NCI-H345 treated with DMSO at 0.1 percent for 48 hours (cell line): ENCODE results near the gene FRS2.
A peak's percentile ranks its signal among the peaks of the same experiment; 100 is the strongest.
"Not testable (repeated sequence)": the region's sequence is repeated elsewhere in the genome, so short reads cannot be mapped to it uniquely, and the experiment has no call there.

Experiments used
- DNase-seq: peaks from one replicate; lab custom pipeline; 2025; ENCODE audit not compliant: unreplicated experiment; lab: John Stamatoyannopoulos, UW

Gene FRS2

DNA sequence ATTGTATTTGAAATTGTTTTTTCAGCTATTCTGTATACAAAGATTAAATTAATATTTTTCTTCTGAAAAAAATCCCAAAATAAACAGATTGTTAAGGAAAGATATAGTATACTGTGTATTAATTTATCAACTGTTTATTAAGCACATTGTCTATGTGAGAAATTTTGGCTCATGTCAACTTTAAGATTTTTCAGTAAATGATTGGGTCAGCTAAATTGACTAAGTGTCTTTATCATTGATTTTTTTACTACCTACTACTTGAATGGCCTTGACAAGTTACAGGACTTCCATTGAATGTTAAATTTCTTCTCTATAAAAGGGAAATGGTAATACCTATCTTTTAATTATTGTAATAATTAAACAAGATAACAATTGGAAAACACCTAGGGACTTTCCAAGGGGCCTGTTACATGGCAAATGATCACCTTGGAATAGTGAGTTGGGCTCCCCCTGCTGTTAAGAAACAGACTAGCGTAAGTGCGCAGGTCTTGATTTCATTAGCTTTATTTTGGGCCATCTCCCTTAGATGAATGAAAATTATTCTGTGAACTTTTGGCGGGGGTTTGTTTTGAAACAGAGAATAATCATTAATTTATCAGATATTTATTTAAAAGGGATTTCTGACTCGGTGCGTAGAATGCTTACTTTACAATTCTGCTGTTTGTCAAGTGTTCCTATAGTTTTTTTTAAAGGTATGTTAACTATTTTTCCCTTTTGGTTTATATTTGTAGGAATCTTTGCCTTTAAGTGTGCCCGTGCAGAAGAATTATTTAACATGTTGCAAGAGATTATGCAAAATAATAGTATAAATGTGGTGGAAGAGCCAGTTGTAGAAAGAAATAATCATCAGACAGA, 100.6 kb downstream of the FRS2 start:
- DNase-seq, result peak; percentile 50

DNA sequence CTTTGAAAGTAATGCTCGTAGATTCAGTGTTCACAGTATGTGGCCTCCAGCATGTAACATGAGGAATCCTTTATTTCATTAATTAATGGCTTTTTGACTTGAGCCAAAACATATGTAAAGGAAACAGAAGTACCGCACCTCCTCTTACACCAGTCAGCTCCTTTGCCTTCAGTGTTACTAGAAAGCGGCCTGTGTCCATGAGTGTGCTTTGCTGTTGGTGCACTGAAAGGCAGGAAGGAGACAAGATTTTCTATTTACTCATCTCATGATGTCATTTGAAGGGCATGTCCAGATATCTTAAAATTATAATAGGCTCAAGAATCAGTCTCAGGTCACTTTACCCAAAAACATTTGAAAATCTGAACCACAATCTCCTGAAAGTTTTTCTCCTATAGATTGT, 105.2 kb downstream of the FRS2 start:
- no peak for DNase-seq

DNA sequence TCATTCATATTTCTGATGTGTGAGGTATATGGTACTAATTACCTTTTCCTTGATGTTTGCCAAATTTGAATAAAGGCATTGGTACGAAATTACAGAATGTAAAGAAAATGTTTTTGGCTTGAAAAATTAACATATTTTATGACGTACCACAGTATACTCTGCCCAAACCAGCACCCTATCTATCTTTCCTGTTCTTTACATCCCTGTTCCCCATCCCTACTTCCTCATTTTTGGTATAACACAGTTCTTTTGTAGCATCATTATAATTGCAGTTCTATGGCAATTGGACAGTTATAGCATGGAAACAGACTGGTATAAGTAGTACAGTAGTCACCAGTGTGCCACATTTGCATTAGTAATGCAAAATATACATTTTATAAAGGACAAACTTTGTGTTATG, 108.1 kb downstream of the FRS2 start:
- DNase-seq, result no peak

DNA sequence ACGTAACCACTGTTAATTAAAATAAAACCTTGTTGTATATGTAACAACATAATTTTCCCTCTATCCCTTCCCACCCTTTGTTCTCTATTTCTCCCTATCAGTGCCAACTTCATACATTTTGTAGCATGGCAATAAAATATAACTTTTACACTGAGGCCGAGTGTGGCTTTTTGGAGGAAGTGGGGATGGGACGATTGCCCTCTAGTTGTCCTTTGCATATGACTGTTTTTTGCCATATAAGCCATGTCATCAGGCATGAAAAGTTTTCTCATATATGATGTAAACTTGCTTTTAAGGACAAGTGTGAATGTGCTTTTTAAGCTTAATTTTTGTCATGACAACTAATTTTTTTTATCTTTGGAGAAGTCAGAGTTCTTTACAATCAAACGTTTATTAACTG, 108.8 kb downstream of the FRS2 start:
- DNase-seq, result no peak

DNA sequence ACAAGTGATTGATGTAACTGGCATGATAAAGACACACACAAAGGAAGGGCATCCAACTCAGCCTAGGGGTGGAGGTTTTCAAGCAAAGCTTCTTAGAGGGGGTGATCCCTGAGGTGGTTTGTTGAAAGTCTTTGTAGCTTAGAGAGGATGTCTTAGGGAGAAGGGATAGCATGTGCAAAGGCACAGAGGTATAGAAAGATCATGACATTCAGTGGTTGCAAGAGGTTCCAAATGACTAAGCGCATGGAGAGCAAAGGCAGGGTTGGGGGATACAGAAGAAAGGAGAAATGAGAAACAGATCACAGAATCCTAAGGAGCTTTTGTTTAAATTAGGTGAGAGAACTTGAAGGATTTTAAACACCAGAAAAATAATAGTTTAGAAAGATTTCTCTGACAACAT, 109.9 kb downstream of the FRS2 start:
- DNase-seq, result no peak

DNA sequence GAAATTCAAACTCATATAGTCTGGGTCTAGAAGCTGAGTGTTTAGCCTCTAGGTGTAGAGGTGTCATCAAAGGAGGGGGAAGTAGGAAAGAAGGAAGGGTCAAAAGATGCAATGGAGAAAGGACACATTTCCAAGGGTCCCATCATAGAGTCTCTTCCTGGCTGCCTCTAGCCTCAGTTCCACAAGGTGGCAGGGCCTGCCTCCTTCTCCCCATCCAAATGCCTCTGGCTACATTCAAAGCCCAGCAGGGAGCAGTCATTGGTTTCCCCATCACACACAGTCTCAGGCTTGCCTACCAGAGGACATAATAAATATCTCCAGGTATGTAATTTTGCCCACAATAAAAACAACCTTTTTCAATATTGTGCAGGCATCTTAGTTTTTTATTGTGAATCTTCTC, 113.0 kb downstream of the FRS2 start:
- no peak for DNase-seq

DNA sequence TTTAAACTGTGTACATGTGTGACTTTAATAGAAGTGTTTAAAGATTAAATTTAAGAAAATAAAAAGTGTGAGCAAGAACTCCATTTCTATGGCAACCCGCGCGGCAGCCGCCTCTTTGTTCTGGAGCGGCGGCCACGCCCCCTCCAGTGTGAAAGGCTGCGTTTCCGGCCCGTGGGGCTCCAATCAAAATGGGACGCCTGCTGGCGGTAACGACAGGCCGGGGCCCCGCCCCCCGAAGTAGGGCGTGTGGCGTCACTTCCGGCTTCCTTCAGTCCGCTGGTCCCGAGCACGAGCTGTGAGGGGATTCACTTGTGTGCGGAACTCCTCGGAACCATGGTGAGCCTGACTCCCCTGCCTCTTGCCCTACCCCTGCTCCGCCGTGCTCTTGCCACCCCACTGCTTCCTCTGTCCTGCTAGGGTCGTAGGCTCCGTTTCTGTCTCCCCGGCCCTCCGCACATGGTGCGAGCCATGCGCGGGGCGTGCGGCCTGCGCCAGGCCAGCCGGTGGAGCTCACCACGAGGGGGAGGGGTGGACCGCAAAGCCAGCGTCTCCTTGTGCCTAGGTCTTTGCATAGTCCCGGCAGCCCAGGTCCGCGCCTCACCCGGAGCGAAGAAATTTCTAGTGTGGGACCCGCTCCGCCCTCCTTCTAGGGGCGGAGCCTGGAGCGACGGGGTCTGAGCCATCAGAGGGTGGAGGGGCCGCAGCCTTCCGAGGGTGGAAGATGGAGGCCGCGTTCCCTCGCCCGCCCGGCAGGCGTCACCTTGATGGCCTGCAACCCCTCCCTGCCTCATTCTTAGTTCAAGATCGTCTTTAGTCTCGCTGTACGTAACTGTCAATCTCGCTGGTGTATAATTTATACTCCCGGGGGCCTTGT, 115.2 kb downstream of the FRS2 start, which contains the start of gene CCT2:
Gene CCT2, plus strand, starts transcription at position 271 of the 874 bp plus-strand sequence. Its CDS starts 63 bp downstream, at position 334.
- peak; percentile 97 for DNase-seq

DNA sequence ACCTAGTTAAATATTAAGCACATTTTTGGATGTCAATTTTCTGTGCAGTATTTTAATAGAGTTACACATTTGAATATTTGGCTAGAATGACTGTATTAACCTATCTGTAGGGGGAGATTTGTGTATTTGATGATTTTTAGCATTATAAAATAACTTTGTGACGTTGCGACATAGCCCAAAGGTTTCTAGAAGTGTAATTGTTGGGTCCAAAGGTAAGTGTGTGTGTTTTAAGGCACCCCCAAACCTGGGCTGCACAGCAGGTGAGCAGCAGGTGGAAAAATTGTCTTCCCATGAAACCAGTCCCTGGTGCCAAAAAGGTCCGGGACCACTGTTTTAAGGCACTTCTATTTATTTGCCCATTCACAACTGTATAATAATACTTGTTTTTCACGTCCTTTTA, 118.3 kb downstream of the FRS2 start:
- DNase-seq, result no peak

DNA sequence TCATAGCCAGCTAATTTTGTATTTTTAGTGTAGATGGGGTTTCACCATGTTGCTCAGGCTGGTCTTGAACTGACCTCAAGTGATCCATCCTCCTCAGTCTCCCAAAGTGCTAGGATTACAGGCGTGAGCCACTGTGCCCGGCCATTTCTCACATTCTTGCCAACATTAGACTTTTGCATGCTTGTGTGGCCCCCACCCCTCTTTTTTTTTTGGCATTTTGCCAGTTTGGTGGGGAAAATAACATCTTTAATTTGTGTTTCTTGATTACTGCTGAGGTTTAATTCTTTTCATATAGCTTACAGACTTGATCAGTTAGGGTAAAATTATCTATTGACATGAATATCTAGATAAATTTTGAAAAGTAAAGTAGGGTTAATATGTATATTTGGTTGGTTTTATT, 118.9 kb downstream of the FRS2 start:
- no peak for DNase-seq

DNA sequence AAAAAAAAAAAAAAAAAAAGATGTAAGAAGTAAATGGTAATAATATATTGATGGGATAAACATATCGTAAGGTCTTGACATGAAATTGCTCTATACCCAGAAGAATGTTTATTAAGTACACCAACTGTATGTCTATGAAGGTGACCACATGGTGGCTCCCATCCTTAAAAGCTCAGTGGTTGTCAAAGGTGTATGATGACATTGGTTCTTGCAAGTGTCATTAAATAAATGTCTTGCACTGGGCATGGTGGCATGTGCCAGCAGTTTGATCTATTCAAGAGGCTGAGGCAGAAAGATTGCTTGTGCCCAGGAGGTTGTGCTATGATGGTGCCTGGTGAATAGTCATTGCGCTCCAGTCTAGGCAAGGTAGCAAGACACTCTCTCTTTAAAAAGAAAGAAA, 125.5 kb downstream of the FRS2 start:
- no peak for DNase-seq

DNA sequence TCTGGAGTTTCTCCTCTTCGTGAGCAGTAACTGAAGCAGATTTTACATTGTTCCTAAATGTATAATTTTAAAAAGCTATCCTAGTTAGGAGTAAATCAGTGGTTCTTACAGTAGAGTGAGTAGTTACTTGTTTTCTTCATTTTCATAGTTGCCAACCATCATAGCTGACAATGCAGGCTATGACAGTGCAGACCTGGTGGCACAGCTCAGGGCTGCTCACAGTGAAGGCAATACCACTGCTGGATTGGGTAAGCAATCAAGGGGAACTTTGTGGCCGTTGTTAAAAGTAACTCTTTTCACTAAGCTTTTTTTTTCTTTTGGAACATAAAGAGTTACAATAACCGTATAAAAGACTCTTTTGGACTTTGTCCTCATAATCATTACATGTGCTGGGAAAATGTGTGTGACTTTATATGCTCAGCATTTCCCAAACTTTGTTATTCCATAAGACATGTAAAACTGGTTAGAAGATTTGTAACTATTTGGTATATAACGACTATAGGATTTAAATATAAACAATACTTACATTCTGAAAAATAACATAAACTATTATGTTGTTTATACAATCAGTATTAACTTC, 128.1 kb downstream of the FRS2 start:
- DNase-seq, result no peak

DNA sequence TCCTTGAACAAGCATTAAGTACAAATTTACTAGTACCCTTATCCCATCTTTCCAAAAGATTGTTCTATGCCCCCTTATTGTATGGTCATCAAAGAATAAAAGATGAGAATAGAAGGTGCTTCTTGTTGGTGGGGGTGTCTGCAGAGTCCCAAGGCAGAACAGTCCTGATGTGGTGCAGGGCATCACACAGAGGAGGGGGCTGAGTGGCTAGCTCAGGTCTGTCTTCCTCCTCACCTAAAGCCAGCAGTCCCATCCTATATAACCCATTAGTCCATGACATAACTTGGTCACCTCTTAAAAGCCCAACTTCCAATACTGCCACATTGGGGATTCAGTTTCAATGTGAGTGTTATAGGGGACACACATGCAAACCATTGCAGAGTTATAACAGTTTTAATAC, 130.6 kb downstream of the FRS2 start:
- no peak for DNase-seq

DNA sequence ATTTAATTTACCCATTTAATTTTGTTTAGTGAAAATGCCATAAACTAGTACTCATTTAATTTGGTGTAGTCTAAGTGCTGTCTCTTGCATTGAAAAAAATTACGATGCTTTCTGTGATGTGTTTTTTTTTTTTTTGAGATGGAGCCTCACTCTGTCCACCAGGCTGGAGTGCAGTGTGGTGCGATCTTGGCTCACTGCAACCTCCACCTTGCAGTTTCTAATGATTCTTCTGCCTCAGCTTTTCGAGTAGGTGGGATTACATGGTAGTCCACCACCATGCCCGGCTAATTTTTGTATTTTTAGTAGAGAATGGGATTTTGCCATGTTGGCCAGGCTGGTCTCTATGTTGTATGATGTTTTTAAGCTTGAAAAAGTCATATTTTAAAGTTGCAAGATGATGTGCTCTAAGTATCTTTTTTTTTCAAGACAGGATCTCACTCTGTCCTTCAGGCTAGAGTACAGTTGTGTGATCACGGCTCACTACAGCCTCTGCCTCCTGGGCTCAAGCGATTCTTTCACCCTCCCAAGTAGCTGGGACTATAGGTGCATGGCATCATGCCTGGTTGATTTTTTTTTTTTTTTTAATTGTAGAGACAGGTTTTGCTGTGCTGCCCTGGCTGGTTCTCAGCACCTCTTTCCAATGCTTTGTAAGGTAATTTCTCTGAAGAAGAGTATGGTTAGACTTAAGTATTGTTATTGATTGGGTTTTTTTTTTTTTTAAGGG, 131.9 kb downstream of the FRS2 start:
- no peak for DNase-seq

DNA sequence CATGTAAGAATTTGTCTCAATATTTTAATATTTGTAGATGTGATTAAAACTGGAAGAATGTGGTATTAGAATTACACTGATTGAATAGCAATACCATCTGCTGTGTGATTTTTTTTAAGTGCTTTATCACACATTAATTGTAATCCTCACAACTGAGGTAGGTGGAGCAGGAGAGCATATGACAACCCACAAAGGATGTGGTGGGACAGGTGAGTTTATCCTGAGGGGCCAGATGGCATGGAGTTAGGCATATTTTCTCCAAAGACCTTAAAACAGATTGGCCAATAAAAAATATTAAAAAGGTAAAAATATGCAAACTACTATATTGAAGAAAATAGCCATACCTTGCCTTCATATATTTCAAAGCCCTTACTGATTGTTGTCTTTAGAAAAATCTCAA, 132.8 kb downstream of the FRS2 start:
- DNase-seq, result no peak

DNA sequence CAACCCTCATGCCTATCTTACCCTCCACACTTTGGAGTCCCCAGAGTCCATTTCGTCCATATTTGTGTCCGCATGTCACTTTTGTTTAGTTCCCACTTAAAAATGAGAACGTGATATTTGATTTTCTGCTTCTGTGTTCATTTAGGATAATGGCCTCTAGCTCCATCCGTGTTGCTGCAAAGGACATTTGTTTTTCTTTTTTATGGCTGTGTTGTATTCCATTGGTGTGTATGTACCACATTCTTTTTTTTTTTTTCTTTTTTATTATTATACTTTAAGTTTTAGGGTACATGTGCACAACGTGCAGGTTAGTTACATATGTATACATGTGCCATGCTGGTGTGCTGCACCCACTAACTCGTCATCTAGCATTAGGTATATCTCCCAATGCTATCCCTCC, 133.4 kb downstream of the FRS2 start:
- not testable (repeated sequence) for DNase-seq

DNA sequence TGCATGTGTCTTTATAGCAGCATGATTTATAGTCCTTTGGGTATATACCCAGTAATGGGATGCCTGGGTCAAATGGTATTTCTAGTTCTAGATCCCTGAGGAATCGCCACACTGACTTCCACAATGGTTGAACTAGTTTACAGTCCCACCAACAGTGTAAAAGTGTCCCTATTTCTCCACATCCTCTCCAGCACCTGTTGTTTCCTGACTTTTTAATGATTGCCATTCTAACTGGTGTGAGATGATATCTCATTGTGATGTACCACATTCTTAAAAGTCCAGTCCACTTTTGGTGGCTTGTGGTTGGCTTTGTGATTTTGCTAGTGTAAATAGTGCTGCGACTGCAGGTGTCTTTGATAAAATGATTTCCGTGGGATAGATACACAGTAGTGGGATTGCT, 134.1 kb downstream of the FRS2 start:
- DNase-seq, result not testable (repeated sequence)

DNA sequence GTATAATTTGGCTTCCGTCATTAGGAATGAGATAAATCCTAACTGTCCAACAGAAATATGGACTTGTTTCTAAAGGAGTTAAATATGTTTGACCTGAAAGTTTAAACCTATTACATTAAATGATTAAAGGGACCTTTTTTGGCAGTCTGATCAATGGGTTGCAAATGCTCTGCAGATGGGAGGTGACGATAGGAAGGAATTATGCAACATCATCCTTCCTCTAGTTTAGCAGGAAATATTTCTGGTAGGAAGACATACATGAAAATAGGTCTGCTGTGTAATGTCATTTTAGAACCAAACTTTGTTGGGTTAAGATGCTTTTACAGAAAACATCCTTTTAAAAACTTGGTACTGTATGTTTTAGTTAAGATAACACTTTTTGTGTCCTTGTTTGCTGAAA, 137.9 kb downstream of the FRS2 start:
- DNase-seq, result no peak

DNA sequence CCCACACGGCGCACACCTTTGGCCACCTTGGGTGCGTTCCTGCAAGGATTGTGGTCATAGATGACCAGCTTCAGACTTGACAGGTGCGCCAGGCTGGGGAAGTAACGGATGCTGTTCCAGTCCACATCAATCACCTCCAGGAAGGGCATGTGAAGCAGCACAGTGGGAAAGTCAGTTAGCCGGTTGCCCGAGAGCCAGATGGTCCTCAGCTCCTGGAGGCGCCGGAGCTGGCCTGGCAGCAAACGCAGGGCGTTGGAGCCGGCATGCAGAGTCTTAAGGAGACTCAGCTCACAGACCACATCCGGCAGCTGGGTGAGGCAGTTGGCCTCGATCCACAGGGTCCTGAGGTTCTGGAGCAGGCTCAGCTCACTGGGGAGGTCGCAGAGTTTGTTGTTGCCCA, 139.9 kb downstream of the FRS2 start:
- no peak for DNase-seq

DNA sequence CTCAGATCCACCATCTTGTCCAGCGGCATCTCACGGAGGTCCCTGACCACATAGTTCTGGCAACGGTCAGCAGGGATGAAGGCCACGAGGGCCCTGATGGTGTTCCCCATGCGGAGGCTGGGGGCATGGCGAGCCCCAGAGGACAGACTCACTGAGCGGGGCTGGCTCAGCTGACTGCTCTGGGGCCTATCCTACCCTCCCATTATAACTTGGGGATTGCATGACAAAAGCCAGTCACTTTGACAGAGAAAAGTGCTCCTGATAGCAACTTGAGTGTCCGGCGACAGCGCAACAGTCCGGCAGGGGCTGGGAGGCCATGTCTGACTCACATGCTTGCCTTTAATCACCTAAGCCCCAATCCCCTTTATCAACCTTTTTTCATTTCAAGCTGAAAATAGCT, 140.5 kb downstream of the FRS2 start, which contains the start of gene LRRC10:
Gene LRRC10, minus strand, starts transcription at position 179 of the 400 bp plus-strand sequence. Its CDS starts 69 bp downstream, at position 110.
- DNase-seq, result no peak

DNA sequence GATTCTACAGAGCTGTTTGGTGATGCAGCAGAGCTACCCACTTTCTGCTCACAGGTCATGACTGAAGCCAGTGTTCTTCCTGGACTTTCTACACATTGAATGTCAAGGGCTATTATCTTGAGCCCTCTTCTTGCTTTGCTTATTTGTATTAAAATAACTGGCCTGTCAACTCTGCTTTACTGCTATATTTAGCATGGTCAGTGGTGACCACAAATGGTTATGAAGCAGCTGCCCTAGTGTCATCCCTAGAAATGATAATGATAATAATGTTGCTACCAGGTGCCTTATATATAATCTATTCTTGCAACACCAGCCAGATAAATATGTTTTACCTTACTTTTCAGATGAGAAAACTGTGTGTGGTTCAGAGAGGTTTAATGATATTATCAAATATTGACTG, 143.2 kb downstream of the FRS2 start:
- no peak for DNase-seq

DNA sequence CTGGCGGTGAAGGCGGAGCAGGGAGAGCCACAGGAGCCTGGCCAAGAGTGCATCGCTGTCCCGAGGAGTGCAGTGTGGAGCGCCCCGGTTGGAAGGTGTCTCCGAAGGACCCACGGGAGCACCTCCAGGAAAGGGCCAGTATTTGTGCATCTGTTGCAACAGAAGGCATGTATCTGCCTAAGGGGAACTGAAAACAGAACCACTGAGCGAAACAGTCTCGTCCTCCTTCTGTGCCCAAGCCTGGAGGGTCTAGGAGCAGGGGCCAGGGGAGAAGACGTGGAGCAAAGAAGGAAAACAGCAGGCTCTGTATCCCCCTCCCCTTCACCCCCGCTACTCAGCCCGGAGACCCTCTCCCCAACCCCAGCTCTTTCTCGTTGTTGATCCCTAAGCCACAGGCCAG, 145.8 kb downstream of the FRS2 start:
- no peak for DNase-seq
